ENCODE results near the gene PDE4A.

GRCh38 chr19:10379880-10380312 lies 40.4 kb upstream of the PDE4A start:
- TF ChIP-seq, protein P1, sequence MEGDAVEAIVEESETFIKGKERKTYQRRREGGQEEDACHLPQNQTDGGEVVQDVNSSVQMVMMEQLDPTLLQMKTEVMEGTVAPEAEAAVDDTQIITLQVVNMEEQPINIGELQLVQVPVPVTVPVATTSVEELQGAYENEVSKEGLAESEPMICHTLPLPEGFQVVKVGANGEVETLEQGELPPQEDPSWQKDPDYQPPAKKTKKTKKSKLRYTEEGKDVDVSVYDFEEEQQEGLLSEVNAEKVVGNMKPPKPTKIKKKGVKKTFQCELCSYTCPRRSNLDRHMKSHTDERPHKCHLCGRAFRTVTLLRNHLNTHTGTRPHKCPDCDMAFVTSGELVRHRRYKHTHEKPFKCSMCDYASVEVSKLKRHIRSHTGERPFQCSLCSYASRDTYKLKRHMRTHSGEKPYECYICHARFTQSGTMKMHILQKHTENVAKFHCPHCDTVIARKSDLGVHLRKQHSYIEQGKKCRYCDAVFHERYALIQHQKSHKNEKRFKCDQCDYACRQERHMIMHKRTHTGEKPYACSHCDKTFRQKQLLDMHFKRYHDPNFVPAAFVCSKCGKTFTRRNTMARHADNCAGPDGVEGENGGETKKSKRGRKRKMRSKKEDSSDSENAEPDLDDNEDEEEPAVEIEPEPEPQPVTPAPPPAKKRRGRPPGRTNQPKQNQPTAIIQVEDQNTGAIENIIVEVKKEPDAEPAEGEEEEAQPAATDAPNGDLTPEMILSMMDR (IDR thresholded peaks at IDR 0.05; ENCODE audit: extremely low read depth in 1 of 2, insufficient read depth in 1 of 2, low read depth in 1 of 2, low read length in 2 of 2): no peak
- TF ChIP-seq, protein P2, sequence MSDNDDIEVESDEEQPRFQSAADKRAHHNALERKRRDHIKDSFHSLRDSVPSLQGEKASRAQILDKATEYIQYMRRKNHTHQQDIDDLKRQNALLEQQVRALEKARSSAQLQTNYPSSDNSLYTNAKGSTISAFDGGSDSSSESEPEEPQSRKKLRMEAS (IDR thresholded peaks at IDR 0.05; ENCODE audit: insufficient read depth, insufficient read length): no peak
- TF ChIP-seq POLR2A (IDR thresholded peaks at IDR 0.05; ENCODE audit: low read depth, low read length) (no peak), EZH2 (IDR thresholded peaks at IDR 0.05; ENCODE audit: borderline replicate concordance, low read depth, low read length, severe bottlenecking) (no peak), POLR2AphosphoS5 (IDR thresholded peaks at IDR 0.05; ENCODE audit: insufficient read depth, low read depth, low read length) (no peak), JUN (IDR thresholded peaks at IDR 0.05; ENCODE audit: borderline replicate concordance, insufficient read depth, insufficient read length, low read depth) (no peak), MYC (IDR thresholded peaks at IDR 0.05; ENCODE audit: low read depth, low read length) (no peak), GATA2 (IDR thresholded peaks at IDR 0.05; ENCODE audit: insufficient read depth, insufficient read length, low read depth, low read length) (no peak), FOS (IDR thresholded peaks at IDR 0.05; ENCODE audit: borderline replicate concordance, insufficient read depth, low read length) (no peak)

Data from endothelial cell of umbilical vein (primary cell).